ENCODE measurements around the gene RXYLT1. TPM values are rescaled to one million over a fixed set of nuclear protein-coding genes. Genes with fewer than 3 reads are reported as not detected.

RXYLT1 gene
- total and polyA plus RNA-seq, 7 donors: 10.3 to 23.5 (median 12.8) TPM

- 64 to 81% (median 74%) methylated on average over 6 of the region's 6 CpGs for WGBS, 3 donors
- intact Hi-C loops (cut with DNase I): no loop called here
Measured at GRCh38 chr12:63857771-63858670, 78.3 kb downstream of the RXYLT1 start.

More at GRCh38 chr12:63857771-63858670, 78.3 kb downstream of the RXYLT1 start:
- DNase-seq (no peak), ATAC-seq (no peak)
- no peak for TF ChIP-seq CTCF (IDR thresholded peaks at IDR 0.05)
- no peaks in the 10 kb centered on the region for H3K36me3 ChIP-seq (ENCODE audit: insufficient read depth in 1 of 2, low read depth in 1 of 2)
- no peaks in the 10 kb centered on the region for H3K9me3 ChIP-seq
- no peak overlapping the region for H3K27ac ChIP-seq
- no peak overlapping the region for H3K4me3 ChIP-seq
- H3K27me3 ChIP-seq (ENCODE audit: insufficient read depth in 3 of 3, low read length in 2 of 3): no peaks in the 10 kb centered on the region
- H3K4me1 ChIP-seq: peaks cover 8% of the 10 kb centered on the region

Other genes with a start within 250 kb of the RXYLT1 start
- gene DPY19L2, start 111.4 kb upstream of the RXYLT1 start, total RNA-seq: 1 to 10 TPM in 1 of 4 donors, under 1 TPM in 3; 0.32 to 2.0 (median 0.50) TPM
- under 1 TPM; 0.36 to 0.70 (median 0.59) TPM for gene DPY19L2, start 111.4 kb upstream of the RXYLT1 start, polyA plus RNA-seq
- 1 to 10 TPM; 1.2 to 2.7 (median 2.1) TPM for gene SRGAP1, start 64.8 kb downstream of the RXYLT1 start, total RNA-seq
- 1 to 10 TPM in 1 of 3 donors, under 1 TPM in 2; 0.23 to 5.1 (median 0.48) TPM for gene SRGAP1, start 64.8 kb downstream of the RXYLT1 start, polyA plus RNA-seq

All from psoas muscle (tissue), 8 donors.